Gastroesophageal sphincter (tissue), 4 donors: ENCODE results near the gene EXOC4. TPM values are rescaled to one million over a fixed set of nuclear protein-coding genes. Genes with fewer than 3 reads are reported as not detected.

Source experiments
- ATAC-seq: fragments of 150-250 bp; one replicate; pipeline ENCODE4 v1.9.1; 2016; ENCODE audit warnings: mild to moderate bottlenecking, moderate library complexity
- H3K27ac ChIP-seq, 4 donors: fragments of 200-600 bp; sonication (generic) in 3 of 4; 1 replicate in 3 of 4; 2 replicates in 1 of 4; pipeline ENCODE4 v1.5.1; 2016 to 2019
- H3K27me3 ChIP-seq: fragments of 200-600 bp; sonication (generic); one replicate; pipeline ENCODE4 v1.5.1; 2019
- H3K36me3 ChIP-seq, 2 donors: fragments of 200-600 bp; sonication (generic); one replicate each; pipeline ENCODE4 v1.5.1; 2019; ENCODE audit warnings: control low read depth in 1 of 2
- H3K4me1 ChIP-seq, 3 donors: fragments of 200-600 bp; sonication (generic); 1 replicate in 2 of 3; 2 replicates in 1 of 3; pipeline ENCODE4 v1.5.1; 2016 to 2019; ENCODE audit warnings: control low read depth in 2 of 3
- H3K4me3 ChIP-seq, 2 donors: fragments of 200-600 bp; sonication (generic); one replicate each; pipeline ENCODE4 v1.5.1; 2019; ENCODE audit warnings: mild to moderate bottlenecking in 1 of 2, moderate library complexity in 1 of 2
- H3K9me3 ChIP-seq, 3 donors: fragments of 200-600 bp; sonication (generic); one replicate each; pipeline ENCODE4 v1.5.1; 2017 to 2019; ENCODE audit warnings: control low read depth in 2 of 3
- CTCF ChIP-seq, 4 experiments: fragments of 200-600 bp in 2 of 4; fragments of 450-650 bp in 2 of 4; sonication (generic) in 1 of 4; IDR thresholded peaks; one replicate each; pipeline ENCODE4 v1.5.1; 2017 to 2019; ENCODE audit warnings: antibody characterized with exemption in 4 of 4, mild to moderate bottlenecking in 2 of 4, moderate library complexity in 2 of 4
- EP300 ChIP-seq: sonication (generic); formaldehyde crosslinking; IDR thresholded peaks from one replicate; pipeline ENCODE4 v1.6.1; 2017; ENCODE audit warnings: antibody characterized with exemption, mild to moderate bottlenecking
- POLR2A ChIP-seq, 2 donors: fragments of 450-650 bp; IDR thresholded peaks; one replicate each; pipeline ENCODE4 v1.6.1; 2017; ENCODE audit warnings: antibody characterized with exemption in 2 of 2, mild to moderate bottlenecking in 2 of 2, moderate library complexity in 1 of 2
- POLR2AphosphoS5 ChIP-seq: sonication (generic); formaldehyde crosslinking; IDR thresholded peaks from one replicate; pipeline ENCODE4 v1.6.1; 2017; ENCODE audit warnings: antibody characterized with exemption
- WGBS, 2 donors: methylation state at CpG; one replicate each; pipeline ENCODE4 v1.1.5; 2018; ENCODE audit warnings: low coverage in 1 of 2; 5-methylcytosine and 5-hydroxymethylcytosine counted together
- total RNA-seq, 4 donors: library from RNA; depleted of rRNA; stranded (reverse); fragments of >200 nt; gene quantifications; one replicate each; pipeline ENCODE4 v1.1.0, GENCODE V29; 2016

EXOC4 gene
- total RNA-seq, 4 donors from 2014 or later = 46.3 to 85.8 (median 51.9) TPM

- 98 to 100% methylated on average over 3 to 4 of the region's 4 CpGs for WGBS, 2 donors
- Histone ChIP-seq H3K9me3 (no peaks in the 10 kb centered on the region), H3K4me3 (no peak overlapping the region), H3K27me3 (no peaks in the 10 kb centered on the region), H3K27ac (no peak overlapping the region), H3K4me1 (peaks cover 0 to 25% (median 0%) of the 10 kb centered on the region in 3 donors), H3K36me3 (peaks cover 0 to 12% of the 10 kb centered on the region in 2 donors)
- TF ChIP-seq EP300 (no peak), POLR2AphosphoS5 (no peak), CTCF (IDR thresholded peaks at IDR 0.05) (no peak), POLR2A (IDR thresholded peaks at IDR 0.05) (no peak)
- no peak for ATAC-seq
Observed at GRCh38 chr7:133371616-133372015, 118.7 kb downstream of the EXOC4 start.

- 100% methylated on average over 1 of the region's 1 CpG; no CpG with 5 or more reads in 1 of the 2 donors for WGBS, 2 donors
- TF ChIP-seq CTCF (IDR thresholded peaks at IDR 0.05) (no peak), POLR2AphosphoS5 (no peak), POLR2A (IDR thresholded peaks at IDR 0.05) (no peak), EP300 (no peak)
- H3K27me3 ChIP-seq = no peaks in the 10 kb centered on the region
- peaks cover 0 to 12% of the 10 kb centered on the region in 2 donors for H3K36me3 ChIP-seq
- no peaks in the 10 kb centered on the region for H3K9me3 ChIP-seq
- H3K4me3 ChIP-seq = no peak overlapping the region
- no peak overlapping the region for H3K27ac ChIP-seq
- no peak for ATAC-seq
- H3K4me1 ChIP-seq = peaks cover 0 to 18% (median 0%) of the 10 kb centered on the region in 3 donors
Observed at GRCh38 chr7:133372337-133372736, 119.5 kb downstream of the EXOC4 start.

- Histone ChIP-seq H3K9me3 (no peaks in the 10 kb centered on the region), H3K27ac (no peak overlapping the region), H3K27me3 (no peaks in the 10 kb centered on the region), H3K4me1 (no peaks in the 10 kb centered on the region), H3K4me3 (no peak overlapping the region), H3K36me3 (peaks cover 0 to 12% of the 10 kb centered on the region in 2 donors)
- ATAC-seq = no peak
- 63 to 92% methylated on average over 1 of the region's 1 CpG for WGBS, 2 donors
- TF ChIP-seq EP300 (no peak), POLR2A (IDR thresholded peaks at IDR 0.05) (no peak), POLR2AphosphoS5 (no peak)
Observed at GRCh38 chr7:133376514-133376913, 123.6 kb downstream of the EXOC4 start.

GRCh38 chr7:133381965-133382364 is 129.1 kb downstream of the EXOC4 start:
- peaks cover 0 to 11% (median 0%) of the 10 kb centered on the region in 3 donors for H3K4me1 ChIP-seq
- no peak for TF ChIP-seq EP300
- TF ChIP-seq POLR2AphosphoS5 = no peak
- no peak for TF ChIP-seq POLR2A (IDR thresholded peaks at IDR 0.05)
- H3K27me3 ChIP-seq = no peaks in the 10 kb centered on the region
- 100% methylated on average over 1 of the region's 1 CpG; no CpG with 5 or more reads in 1 of the 2 donors for WGBS, 2 donors
- H3K36me3 ChIP-seq = no peaks in the 10 kb centered on the region
- no peaks in the 10 kb centered on the region for H3K9me3 ChIP-seq
- ATAC-seq = no peak
- no peak overlapping the region for H3K4me3 ChIP-seq
- H3K27ac ChIP-seq = no peak overlapping the region

GRCh38 chr7:133382775-133383559 is 130.1 kb downstream of the EXOC4 start:
- WGBS, 2 donors = 33 to 58% methylated on average over 5 to 6 of the region's 6 CpGs
- no peaks in the 10 kb centered on the region for H3K27me3 ChIP-seq
- no peaks in the 10 kb centered on the region for H3K9me3 ChIP-seq
- peaks cover 0 to 11% (median 0%) of the 10 kb centered on the region in 3 donors for H3K4me1 ChIP-seq
- ATAC-seq = no peak
- H3K4me3 ChIP-seq = no peak overlapping the region
- no peak overlapping the region for H3K27ac ChIP-seq
- H3K36me3 ChIP-seq = no peaks in the 10 kb centered on the region
- TF ChIP-seq EP300 = no peak
- no peak for TF ChIP-seq POLR2A (IDR thresholded peaks at IDR 0.05)
- TF ChIP-seq POLR2AphosphoS5 = no peak
- TF ChIP-seq CTCF (IDR thresholded peaks at IDR 0.05) = no peak

GRCh38 chr7:133386205-133386604 is 133.3 kb downstream of the EXOC4 start:
- Histone ChIP-seq H3K27ac (no peak overlapping the region), H3K36me3 (no peaks in the 10 kb centered on the region), H3K9me3 (no peaks in the 10 kb centered on the region), H3K27me3 (no peaks in the 10 kb centered on the region), H3K4me3 (no peak overlapping the region), H3K4me1 (peaks cover 0 to 11% (median 0%) of the 10 kb centered on the region in 3 donors)
- no peak for ATAC-seq
- TF ChIP-seq POLR2AphosphoS5 (no peak), EP300 (no peak), POLR2A (IDR thresholded peaks at IDR 0.05) (no peak), CTCF (IDR thresholded peaks at IDR 0.05) (no peak)
- WGBS, 2 donors = 83 to 85% methylated on average over 2 of the region's 2 CpGs
